ENCODE results near the gene EPHA2. TPM values are rescaled to one million over a fixed set of nuclear protein-coding genes. Genes with fewer than 3 reads are reported as not detected.

Gene EPHA2
- total and polyA plus RNA-seq, 2 experiments from 2014 or later = 7.5 to 51.2 TPM

DNA sequence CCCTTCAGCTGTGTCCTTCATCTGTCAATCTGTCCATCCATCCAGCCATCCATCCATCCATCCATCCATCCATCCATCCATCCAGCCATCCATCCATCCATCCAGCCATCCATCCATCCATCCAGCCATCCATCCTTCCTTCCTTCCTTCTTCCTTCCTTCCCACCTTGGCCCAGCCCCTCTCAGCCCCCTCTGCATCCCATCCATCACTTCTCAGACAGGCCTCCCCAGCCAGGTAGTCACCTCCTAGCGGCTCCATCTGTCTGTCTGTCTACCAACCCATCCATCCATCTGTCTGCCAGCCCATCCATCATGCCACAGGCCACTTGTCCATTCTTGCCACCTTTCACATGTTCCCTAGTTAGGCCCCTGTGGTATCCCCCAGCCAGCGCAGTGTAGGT lies 10.2 kb upstream of the EPHA2 start:
- Mint-ChIP-seq H3K27me3 (ENCODE audit: insufficient read depth, low read depth, poor library complexity) (peaks cover 37% of the 10 kb centered on the region), H3K36me3 (ENCODE audit: low read depth) (no peaks in the 10 kb centered on the region), H3K4me3 (no peak overlapping the region; the same call in 2 of the 3 replicates), H3K4me1 (peaks cover 55% of the 10 kb centered on the region), H3K27ac (no peak overlapping the region), H3K9me3 (no peaks in the 10 kb centered on the region)
- ATAC-seq = no peak
- no peak overlapping the region for H2AFZ ChIP-seq
- H3K27me3 ChIP-seq (ENCODE audit: insufficient read depth) = peaks cover 4% of the 10 kb centered on the region; the same call in 1 of the 2 replicates
- DNase-seq (ENCODE audit: low spot score) = no peak
- H3K4me3 ChIP-seq = no peak overlapping the region
- H4K20me1 ChIP-seq (replicated peaks; ENCODE audit: insufficient read depth) = no peaks in the 10 kb centered on the region
- peaks cover 26% of the 10 kb centered on the region for H3F3A ChIP-seq (replicated peaks; ENCODE audit: low read depth)
- no peak for TF ChIP-seq NANOG (IDR thresholded peaks at IDR 0.05; ENCODE audit: borderline replicate concordance)
- no peak for TF ChIP-seq STAT1 (IDR thresholded peaks at IDR 0.05; ENCODE audit: unreplicated experiment)
- no peak for TF ChIP-seq EZH2phosphoT487 (IDR thresholded peaks at IDR 0.05; ENCODE audit: unreplicated experiment)
- TF ChIP-seq, protein P1, sequence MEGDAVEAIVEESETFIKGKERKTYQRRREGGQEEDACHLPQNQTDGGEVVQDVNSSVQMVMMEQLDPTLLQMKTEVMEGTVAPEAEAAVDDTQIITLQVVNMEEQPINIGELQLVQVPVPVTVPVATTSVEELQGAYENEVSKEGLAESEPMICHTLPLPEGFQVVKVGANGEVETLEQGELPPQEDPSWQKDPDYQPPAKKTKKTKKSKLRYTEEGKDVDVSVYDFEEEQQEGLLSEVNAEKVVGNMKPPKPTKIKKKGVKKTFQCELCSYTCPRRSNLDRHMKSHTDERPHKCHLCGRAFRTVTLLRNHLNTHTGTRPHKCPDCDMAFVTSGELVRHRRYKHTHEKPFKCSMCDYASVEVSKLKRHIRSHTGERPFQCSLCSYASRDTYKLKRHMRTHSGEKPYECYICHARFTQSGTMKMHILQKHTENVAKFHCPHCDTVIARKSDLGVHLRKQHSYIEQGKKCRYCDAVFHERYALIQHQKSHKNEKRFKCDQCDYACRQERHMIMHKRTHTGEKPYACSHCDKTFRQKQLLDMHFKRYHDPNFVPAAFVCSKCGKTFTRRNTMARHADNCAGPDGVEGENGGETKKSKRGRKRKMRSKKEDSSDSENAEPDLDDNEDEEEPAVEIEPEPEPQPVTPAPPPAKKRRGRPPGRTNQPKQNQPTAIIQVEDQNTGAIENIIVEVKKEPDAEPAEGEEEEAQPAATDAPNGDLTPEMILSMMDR (conservative IDR thresholded peaks at IDR 0.05; ENCODE audit: low read depth in 2 of 2) = no peak
- TF ChIP-seq ZNF114 (CRISPR knock-in tag; IDR thresholded peaks at IDR 0.05) = no peak
- TF ChIP-seq POLR2AphosphoS5 (IDR thresholded peaks at IDR 0.05; ENCODE audit: low read depth) = no peak
- no peak for TF ChIP-seq ZNF331 (CRISPR knock-in tag; IDR thresholded peaks at IDR 0.05; ENCODE audit: low read depth)
- no peak for TF ChIP-seq CREB1 (CRISPR knock-in tag; IDR thresholded peaks at IDR 0.05; ENCODE audit: low read depth)
- no peak for TF ChIP-seq JUNB (IDR thresholded peaks at IDR 0.05; ENCODE audit: unreplicated experiment)
- no peak for TF ChIP-seq REST (IDR thresholded peaks at IDR 0.05; ENCODE audit: unreplicated experiment)
- TF ChIP-seq EZH2 (IDR thresholded peaks at IDR 0.05; ENCODE audit: low read depth, unreplicated experiment) = no peak
- TF ChIP-seq, protein P2, sequence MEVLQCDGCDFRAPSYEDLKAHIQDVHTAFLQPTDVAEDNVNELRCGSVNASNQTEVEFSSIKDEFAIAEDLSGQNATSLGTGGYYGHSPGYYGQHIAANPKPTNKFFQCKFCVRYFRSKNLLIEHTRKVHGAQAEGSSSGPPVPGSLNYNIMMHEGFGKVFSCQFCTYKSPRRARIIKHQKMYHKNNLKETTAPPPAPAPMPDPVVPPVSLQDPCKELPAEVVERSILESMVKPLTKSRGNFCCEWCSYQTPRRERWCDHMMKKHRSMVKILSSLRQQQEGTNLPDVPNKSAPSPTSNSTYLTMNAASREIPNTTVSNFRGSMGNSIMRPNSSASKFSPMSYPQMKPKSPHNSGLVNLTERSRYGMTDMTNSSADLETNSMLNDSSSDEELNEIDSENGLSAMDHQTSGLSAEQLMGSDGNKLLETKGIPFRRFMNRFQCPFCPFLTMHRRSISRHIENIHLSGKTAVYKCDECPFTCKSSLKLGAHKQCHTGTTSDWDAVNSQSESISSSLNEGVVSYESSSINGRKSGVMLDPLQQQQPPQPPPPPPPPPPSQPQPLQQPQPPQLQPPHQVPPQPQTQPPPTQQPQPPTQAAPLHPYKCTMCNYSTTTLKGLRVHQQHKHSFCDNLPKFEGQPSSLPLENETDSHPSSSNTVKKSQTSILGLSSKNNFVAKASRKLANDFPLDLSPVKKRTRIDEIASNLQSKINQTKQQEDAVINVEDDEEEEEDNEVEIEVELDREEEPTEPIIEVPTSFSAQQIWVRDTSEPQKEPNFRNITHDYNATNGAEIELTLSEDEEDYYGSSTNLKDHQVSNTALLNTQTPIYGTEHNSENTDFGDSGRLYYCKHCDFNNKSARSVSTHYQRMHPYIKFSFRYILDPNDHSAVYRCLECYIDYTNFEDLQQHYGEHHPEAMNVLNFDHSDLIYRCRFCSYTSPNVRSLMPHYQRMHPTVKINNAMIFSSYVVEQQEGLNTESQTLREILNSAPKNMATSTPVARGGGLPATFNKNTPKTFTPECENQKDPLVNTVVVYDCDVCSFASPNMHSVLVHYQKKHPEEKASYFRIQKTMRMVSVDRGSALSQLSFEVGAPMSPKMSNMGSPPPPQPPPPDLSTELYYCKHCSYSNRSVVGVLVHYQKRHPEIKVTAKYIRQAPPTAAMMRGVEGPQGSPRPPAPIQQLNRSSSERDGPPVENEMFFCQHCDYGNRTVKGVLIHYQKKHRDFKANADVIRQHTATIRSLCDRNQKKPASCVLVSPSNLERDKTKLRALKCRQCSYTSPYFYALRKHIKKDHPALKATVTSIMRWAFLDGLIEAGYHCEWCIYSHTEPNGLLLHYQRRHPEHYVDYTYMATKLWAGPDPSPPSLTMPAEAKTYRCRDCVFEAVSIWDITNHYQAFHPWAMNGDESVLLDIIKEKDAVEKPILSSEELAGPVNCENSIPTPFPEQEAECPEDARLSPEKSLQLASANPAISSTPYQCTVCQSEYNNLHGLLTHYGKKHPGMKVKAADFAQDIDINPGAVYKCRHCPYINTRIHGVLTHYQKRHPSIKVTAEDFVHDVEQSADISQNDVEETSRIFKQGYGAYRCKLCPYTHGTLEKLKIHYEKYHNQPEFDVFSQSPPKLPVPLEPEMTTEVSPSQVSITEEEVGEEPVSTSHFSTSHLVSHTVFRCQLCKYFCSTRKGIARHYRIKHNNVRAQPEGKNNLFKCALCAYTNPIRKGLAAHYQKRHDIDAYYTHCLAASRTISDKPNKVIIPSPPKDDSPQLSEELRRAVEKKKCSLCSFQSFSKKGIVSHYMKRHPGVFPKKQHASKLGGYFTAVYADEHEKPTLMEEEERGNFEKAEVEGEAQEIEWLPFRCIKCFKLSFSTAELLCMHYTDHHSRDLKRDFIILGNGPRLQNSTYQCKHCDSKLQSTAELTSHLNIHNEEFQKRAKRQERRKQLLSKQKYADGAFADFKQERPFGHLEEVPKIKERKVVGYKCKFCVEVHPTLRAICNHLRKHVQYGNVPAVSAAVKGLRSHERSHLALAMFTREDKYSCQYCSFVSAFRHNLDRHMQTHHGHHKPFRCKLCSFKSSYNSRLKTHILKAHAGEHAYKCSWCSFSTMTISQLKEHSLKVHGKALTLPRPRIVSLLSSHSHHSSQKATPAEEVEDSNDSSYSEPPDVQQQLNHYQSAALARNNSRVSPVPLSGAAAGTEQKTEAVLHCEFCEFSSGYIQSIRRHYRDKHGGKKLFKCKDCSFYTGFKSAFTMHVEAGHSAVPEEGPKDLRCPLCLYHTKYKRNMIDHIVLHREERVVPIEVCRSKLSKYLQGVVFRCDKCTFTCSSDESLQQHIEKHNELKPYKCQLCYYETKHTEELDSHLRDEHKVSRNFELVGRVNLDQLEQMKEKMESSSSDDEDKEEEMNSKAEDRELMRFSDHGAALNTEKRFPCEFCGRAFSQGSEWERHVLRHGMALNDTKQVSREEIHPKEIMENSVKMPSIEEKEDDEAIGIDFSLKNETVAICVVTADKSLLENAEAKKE (CRISPR knock-in tag; IDR thresholded peaks at IDR 0.05) = no peak
- TF ChIP-seq, protein P3, sequence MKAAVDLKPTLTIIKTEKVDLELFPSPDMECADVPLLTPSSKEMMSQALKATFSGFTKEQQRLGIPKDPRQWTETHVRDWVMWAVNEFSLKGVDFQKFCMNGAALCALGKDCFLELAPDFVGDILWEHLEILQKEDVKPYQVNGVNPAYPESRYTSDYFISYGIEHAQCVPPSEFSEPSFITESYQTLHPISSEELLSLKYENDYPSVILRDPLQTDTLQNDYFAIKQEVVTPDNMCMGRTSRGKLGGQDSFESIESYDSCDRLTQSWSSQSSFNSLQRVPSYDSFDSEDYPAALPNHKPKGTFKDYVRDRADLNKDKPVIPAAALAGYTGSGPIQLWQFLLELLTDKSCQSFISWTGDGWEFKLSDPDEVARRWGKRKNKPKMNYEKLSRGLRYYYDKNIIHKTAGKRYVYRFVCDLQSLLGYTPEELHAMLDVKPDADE (IDR thresholded peaks at IDR 0.05) = no peak
- H3K27ac ChIP-seq (ENCODE audit: low read depth) = no peak overlapping the region
- no peaks in the 10 kb centered on the region; the same call in 1 of the 2 replicates for H3K36me3 ChIP-seq (ENCODE audit: insufficient read depth)
- peaks cover 54% of the 10 kb centered on the region for H3K4me1 ChIP-seq (ENCODE audit: insufficient read depth)
- H3K79me2 ChIP-seq (replicated peaks; ENCODE audit: insufficient read depth) = no peaks in the 10 kb centered on the region
- no peak overlapping the region for H3K4me2 ChIP-seq
- no peaks in the 10 kb centered on the region for H3K9me2 ChIP-seq (ENCODE audit: insufficient read depth)

Measured in GM23338 (cell line).